ENCODE data around the gene BCLAF1. TPM values are rescaled to one million over a fixed set of nuclear protein-coding genes. Genes with fewer than 3 reads are reported as not detected.

The BCLAF1 gene
- total RNA-seq, 1 experiment from 2014 or later = 59.0 TPM

DNA sequence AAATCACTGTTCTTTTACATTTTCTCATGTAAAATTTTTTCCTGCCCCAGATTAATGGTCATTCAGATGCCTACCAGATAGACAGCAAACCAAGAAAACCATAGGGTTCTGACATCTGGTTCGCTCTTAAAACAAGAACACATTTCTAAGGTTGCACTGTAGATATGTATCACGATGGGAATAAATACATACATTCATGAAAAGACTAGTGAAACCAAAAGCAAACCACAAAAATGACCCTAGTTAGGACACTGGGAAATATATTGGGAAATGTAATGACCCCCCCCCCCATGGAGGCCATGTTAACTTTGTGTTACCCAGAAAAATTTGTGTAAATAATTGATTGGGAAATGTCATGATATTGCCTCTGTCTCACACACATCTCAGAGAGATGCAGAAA is 77.0 kb downstream of the BCLAF1 start:
- no peak for DNase-seq
- H3K36me3 ChIP-seq (replicated peaks; ENCODE audit: control insufficient read depth, insufficient read depth, low read length) = no peaks in the 10 kb centered on the region
- H3K4me3 ChIP-seq (ENCODE audit: insufficient read depth, low read depth, low read length) = no peak overlapping the region
- H3K27me3 ChIP-seq (ENCODE audit: control insufficient read depth, insufficient read depth, low read length) = no peaks in the 10 kb centered on the region

DNA sequence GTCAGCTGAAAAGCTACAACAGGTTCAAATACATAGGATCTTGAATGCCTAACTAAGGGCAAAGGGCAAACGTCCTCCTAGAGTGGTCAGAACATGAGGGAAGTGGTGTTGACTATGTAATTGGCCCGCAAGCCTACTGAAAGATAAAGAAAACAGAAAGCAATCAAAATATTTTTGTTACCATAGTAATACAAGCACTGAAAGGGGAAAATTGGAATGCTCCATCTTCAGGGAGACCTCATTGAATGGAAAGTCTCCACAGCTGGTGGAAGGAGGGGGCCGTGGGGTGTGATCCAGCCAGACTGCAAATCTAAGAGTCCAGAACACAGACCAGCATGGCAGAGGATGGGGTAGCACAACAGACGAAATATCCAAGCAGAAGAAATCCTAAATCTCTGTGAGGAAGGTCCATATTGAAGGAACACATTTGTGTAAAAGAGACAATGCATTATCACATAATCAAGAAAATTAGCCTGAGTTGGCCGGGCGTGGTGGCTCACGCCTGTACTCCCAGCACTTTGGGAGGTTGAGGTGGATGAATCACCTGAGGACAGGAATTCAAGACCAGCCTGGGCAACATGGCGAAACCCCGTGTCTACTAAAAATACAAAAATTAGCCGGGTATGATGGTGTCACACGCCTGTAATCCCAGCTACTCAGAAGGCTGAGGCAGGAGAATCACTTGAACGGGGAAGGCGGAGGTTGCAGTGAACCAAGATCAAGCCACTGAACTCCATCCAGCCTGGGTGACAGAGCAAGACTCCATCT is 79.1 kb downstream of the BCLAF1 start:
- Histone ChIP-seq H3K36me3 (replicated peaks; ENCODE audit: control insufficient read depth, insufficient read depth, low read length) (no peaks in the 10 kb centered on the region), H3K4me3 (ENCODE audit: insufficient read depth, low read depth, low read length) (no peak overlapping the region), H3K27me3 (ENCODE audit: control insufficient read depth, insufficient read depth, low read length) (no peaks in the 10 kb centered on the region)
- no peak for DNase-seq

DNA sequence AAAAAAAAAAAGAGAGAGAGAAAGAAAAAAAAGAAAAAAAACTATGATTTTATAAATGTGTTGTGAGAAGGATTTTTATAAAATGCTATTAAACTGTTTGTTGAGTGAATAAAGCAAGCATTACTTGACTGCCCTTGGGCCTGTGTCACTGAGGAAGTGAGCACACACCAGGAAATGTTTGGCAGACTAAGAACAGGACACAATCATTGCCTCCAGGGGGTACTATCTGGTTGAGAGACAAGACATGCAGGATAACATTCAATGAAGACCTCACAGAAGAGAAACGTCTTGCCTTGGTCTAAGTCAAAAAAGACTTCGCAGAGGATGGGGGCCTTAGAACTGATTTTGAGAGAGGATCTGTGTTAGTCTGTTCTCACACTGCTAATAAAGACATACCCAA is 80.2 kb downstream of the BCLAF1 start:
- Histone ChIP-seq H3K27me3 (ENCODE audit: control insufficient read depth, insufficient read depth, low read length) (no peaks in the 10 kb centered on the region), H3K4me3 (ENCODE audit: insufficient read depth, low read depth, low read length) (no peak overlapping the region), H3K36me3 (replicated peaks; ENCODE audit: control insufficient read depth, insufficient read depth, low read length) (no peaks in the 10 kb centered on the region)
- DNase-seq = no peak

DNA sequence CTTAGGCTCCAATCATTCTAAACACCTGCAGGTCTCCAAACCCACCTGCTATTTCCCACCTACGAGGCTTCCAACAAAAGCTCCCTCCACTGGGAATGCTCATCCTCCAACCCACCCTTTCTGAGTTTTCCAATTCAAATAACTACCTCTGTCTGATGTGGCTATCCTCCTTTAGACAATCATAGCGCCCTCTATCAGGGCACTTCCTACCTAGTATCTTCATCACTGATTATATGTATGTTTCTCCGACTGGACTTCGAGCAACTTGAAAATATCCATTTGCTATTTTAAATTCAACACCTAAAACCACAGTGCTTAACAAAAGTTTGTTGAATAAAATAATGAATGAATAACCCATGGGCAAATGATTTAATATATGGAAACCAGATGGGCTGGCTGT is 80.9 kb downstream of the BCLAF1 start:
- no peak overlapping the region for H3K4me3 ChIP-seq (ENCODE audit: insufficient read depth, low read depth, low read length)
- no peak for DNase-seq
- no peaks in the 10 kb centered on the region for H3K36me3 ChIP-seq (replicated peaks; ENCODE audit: control insufficient read depth, insufficient read depth, low read length)
- no peaks in the 10 kb centered on the region for H3K27me3 ChIP-seq (ENCODE audit: control insufficient read depth, insufficient read depth, low read length)

Other genes with a start within 250 kb of the BCLAF1 start
- 2.6 and 5.7 TPM in 2 replicates for gene MTFR2, start 39.5 kb downstream of the BCLAF1 start, total RNA-seq (2014; rRNA removed; shearing (Covaris generic))

All from H7 (cell line).